GM19468 (cell line): Measurements from ENCODE around the gene PLCB4.

Source experiments
- ATAC-seq: cut with Tn5 transposase; IDR thresholded peaks from one replicate; pipeline ENCODE4 v1.9.1; 2021; ENCODE audit warnings: mild to moderate bottlenecking, moderate library complexity, moderate number of reproducible peaks; ENCODE audit not compliant: unreplicated experiment; ENCODE audit errors: extremely low read depth

The PLCB4 gene

DNA sequence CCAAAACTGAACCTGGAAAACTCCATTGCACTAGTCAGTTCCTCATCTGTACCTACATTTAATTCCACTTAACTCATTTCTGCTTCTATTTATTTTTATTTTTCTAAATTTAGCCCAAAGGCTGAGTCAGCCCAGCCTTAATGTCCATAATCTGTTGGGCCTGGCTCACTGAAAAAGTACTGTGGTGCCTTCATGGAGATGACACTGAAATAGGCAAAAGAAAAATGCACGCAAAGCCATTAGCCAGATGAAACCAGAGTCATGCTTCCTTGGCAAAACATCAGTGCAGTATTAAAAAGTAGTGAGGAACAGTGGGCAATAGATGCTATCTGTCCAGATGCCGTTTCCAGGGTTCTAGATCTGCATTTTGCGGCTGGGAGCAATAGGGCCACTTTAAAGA, 14.7 kb upstream of the PLCB4 start:
- ATAC-seq: no peak

GRCh38 chr20:9059931-9060330, 9.0 kb upstream of the PLCB4 start:
- ATAC-seq: no peak

- ATAC-seq: no peak
These were observed 7.5 kb upstream of the PLCB4 start for GRCh38 chr20:9061434-9061833.

GRCh38 chr20:9062066-9062465, 6.8 kb upstream of the PLCB4 start:
- ATAC-seq: no peak

GRCh38 chr20:9066191-9066590, 2.7 kb upstream of the PLCB4 start:
- no peak for ATAC-seq

DNA sequence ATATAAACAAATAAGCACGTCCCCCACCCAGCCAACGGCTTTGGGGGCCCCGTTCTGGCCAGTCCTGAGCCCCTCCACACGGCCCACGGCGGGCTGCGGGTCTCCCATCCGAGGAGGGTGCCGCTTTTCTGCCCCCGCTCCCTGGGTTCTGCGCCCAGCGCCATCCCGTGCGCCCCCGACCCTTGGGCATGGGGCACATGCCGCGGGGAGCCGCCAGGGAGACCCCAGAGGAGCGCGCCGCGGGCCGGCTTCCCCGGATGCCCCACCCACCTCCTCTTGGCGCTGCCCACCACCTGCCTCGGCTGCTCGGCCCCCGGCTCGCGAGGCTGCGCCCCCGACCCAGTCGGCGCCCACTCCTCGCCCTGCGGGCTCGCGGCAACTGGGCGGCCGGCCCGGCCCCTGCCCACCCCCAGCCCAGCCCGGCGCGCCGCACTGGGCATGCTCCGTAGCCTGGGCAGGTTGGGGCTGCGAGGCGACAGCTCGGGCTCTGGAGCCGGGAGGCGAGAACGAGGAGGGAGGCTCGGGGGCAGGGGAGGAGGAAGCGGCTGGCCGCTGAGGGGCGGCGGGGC, 570 bp upstream of the PLCB4 start:
- ATAC-seq: no peak

GRCh38 chr20:9070304-9070703, 1.4 kb downstream of the PLCB4 start:
- no peak for ATAC-seq

DNA sequence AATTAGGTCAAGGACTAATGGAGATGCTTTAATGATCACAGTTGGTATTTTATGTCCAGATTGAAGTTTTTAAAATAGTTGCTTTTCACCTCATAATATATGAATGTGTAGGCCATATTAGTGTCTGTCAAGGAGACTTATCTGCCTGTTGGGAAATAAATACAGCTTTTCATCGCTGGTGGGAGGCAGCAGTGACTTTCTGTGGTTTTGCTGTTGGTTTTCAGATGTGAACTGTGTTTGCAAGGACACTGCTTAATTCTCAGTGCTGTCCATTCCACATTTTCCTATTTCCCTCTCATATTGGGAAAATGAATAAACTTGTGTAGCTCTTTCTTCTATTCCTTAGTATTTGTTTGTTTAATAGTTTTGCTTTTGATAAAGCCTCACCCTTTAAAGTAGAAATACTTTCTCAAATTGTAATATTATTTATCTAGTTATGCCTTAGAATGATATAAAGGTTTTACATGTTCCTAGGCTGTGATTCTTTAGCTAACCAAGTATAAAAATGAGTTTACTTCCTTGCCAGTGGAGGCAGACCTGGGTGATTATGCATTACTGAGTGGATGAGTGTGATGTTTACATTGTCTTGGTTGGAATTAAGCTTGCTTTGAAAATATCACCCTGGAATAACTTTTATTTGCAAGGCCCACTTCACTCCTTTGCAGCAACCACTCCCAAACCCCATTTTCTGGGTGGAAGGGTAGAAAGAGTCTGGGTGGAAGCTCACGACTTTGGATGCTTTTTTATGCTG, 3.3 kb downstream of the PLCB4 start:
- no peak for ATAC-seq

DNA sequence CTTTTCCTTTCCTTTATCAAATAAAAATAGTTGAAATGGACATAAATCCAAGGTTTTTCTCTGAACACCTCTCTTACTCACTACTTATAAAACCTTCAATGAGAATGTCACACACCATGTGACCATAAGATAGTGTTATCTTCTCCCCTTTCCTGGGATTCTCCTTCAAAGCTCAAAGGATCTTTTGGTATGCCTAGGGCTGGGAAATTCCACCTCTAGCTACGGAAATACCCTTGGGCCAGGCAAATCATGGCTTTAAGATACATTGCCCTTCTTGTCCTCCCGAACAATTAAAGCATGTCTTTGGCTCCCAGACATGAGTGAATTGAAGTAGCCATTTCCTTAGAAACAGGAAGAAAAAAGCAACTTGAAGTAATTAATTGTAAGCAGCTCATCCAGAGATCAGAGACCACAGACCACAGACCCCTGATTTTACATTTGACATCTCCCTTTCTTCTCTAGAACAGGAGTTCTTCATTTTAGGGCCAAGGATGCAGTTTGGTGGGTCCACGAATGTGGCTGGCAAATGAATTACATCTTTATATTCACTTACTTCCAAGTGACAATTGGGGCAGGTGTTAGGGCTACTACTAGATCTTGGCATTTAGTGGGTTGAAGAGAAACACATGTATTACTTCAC, 4.1 kb downstream of the PLCB4 start:
- no peak for ATAC-seq

DNA sequence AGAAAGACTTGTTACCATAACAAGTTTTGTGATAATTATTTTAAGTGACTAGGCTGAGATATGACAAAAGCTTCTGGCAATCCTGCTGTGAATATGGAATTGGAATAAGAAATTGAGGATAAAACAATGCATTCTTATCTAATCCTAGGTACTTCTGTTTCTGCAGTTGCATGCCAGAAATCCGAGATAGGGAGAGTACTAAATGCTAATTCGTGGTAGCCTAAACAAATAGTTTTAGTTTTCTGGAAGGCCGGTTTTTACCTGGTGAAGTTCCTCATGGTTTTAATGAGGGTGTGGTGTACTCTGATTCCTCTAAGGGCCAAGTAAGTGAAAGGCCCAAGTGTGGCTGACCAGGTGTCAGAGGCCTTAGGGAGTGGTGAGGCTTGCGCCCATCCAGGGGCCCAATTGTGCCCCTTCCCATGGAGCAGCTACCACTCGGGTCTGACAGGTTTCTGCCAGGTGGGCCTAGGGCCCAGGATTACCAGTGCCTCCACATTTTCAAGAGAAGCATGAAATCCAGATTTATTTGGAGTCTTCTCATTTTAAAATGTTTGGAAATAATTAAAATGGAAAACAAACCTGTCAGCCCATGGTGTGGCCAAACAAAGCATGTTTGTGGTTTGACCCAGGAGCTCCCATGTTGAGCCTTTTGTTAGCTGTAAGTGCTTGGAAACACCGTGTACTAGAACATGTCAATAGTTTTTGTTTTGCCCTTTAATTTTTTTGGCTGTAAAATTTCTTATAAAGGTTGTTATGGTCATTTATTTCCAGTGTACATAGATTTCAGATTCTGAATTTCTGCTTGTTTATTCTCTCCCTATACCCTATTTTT, 6.6 kb downstream of the PLCB4 start:
- no peak for ATAC-seq

DNA sequence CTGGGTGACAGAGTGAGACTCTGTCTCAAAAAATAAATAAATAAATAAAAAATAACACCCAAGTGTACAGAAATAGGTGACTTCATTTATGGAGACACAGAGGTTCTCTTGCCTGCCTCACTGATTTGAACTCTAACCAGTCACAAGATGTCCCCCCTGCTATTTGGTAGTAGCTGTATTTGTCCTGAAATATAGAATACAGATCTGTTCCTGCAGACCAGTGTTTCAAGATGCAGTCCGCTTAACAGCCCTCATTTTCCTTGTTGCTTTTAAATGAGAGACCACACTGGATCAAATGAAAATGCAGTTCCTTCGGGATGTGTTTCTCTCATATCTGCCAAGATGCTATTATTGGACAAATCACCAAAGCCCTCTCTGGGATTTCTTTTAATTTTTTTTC, 7.6 kb downstream of the PLCB4 start:
- no peak for ATAC-seq

DNA sequence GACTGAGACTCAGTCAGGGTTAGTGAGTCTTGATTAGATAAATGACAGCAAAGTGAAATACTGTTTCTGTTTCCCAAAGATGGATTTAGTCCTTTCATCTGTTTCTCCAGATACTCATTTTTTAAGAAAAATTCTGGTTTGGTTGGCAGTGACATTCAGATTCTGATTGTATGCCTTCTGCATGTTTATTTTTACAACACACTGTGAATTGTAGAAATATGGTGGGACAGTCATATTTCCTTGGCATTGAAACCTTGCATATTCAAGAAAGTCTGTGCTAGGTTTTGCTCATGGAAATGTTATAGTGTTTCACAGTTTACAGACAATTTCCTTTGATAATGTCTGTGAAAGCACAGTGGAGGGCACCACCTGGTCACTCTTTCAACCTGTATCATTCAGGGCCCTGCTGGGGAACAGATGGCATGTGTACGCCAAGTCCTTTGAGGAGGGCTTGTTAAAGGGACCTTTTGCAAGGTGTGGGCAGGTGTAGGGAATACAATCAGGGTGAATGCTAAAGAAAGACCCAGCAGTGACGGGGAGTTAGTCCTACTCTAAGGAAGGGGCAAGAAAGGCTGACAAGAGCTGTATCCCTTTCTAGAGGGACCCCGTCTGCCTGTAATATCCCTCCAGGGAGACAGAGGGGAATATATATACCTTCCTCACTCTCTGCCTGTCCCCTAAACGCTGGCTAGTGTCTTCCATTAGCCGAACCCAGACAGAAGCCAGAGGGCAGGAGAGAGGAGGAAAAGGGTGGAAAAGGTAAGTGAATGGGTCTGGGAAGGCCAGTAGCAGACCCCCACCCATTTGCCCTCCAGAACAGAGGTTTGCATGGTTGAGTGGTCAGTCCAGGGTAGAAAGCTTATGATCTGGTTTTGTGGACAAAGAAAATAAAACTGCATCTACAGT, 10.2 kb downstream of the PLCB4 start:
- ATAC-seq: no peak

DNA sequence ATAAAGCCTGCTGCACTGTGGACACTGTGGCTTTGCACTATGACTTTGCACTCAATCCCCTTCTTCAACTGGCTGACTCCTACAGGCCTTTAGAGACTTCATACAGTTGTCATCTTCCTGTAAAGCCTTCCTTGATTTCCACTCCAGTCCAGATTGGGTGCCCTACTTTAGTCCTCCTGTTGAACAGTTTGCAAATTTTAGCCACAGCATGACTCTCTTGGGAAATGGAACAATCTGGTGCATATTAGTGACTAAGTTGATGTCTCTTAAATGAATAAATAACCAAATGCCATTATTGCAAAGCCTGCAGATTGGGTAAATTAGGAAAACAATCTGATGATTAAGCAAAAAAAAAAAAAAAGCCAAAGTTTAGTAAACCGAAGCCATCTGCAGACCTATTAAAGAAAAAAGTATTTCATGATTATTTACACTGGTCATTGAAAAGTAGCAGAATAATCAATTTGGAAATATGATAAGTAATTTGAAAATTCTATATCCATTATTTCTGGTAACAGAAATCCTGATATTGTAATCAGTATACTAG, 12.6 kb downstream of the PLCB4 start:
- ATAC-seq: no peak

GRCh38 chr20:9082741-9083140, 13.9 kb downstream of the PLCB4 start:
- no peak for ATAC-seq

DNA sequence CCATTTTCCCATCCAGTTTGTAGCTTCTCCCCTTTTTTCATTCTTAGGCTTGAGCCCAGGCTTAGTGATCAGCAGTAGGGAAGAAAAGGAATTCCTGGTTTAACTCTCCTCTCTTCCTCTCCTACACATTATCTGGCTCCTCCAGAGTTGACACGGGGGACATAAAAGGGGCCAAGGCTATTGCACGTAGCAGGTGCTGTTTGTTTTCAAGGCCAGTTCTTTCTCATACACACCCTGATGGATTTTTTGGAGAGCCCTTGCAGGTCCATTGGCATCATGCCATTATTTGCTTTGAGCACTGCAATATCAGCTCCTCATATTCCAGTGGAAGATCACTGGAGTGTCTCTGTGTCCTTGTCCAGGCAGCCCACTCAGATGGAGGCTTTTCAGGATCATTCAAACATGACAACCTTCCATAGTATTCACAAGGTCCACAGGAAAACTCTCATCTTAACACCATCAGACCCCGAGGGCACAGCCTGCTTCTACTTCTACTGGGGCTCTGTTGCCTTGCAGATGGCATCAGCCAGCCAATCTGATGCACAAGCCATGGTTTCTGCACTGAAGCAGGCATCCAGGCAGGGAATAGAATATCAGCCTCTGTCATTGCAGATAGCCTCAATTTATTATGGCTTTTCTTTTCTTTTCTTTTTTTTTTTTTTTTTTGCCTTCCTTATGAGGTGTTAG, 18.8 kb downstream of the PLCB4 start:
- no peak for ATAC-seq

DNA sequence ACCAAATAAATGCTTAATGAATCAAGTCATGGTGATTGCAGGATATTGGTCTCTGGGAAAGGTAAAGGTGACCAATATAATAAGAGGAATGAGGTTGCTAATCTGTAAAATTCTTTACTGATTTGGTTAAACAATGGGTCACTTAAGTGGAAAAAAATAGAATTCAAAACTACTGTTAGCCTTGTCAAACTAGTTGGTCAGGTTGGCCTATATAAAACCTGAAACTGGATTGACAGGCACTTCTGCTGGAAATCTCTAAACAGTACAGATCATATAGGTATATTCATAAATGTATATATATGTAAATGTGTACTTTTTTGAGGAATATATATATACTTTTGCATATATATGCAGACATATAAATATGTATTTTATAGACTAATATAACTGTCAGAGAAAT, 19.7 kb downstream of the PLCB4 start:
- no peak for ATAC-seq

DNA sequence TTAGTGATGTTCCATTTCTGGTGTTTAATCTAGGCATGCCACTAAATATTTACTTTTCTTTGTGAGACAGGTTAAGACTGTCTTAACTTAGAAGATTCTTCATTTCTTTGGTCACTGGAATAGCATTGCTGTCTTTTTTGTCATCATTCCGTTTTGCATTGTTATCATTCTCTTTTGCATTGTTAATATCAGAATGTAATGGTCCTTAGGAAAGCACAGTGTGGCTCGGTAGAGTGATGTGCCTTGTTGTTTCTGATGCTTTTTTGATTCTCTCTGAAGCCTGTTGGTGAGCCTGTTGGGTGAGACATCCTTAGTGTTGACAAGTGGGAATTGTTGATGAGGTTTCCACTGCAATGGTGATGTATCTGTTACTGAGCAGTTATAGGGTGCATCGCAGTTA, 23.2 kb downstream of the PLCB4 start:
- no peak for ATAC-seq

DNA sequence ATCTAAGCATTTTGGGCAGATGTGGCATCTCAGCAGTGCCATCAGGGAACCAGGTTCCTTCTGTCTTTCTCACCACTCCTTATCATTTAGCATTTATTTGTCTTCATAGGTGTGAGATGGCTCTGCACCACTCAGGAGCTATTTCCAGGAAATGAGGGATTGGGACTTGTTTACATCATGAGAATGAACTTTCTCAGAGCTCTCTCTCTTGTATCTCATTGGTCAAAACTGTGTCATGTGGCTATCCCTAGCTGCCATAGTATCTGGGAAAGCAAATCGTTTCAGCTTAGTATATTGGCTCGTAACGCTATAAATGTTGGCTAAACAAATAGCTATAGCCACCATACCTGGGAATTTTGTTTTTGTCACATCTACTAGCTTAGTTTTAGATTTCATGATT, 23.8 kb downstream of the PLCB4 start:
- no peak for ATAC-seq
